SU-DHL-6 (cell line): ENCODE results near the gene BICC1.

Source experiments
- H2AFZ ChIP-seq: fragments of 200-600 bp; sonication (generic); 2 replicates; pipeline ENCODE4 v1.6.1; 2014; ENCODE audit warnings: low read depth, mild to moderate bottlenecking, moderate library complexity, mixed read lengths, antibody characterized with exemption, low read length; ENCODE audit not compliant: severe bottlenecking
- H3F3A ChIP-seq: fragments of 200-600 bp; shearing (Covaris generic); 2 replicates; pipeline ENCODE4 v1.6.0; 2016; ENCODE audit warnings: antibody characterized with exemption, mild to moderate bottlenecking; ENCODE audit not compliant: insufficient read depth
- H3K27ac ChIP-seq: fragments of 200-600 bp; sonication (generic); 2 replicates; pipeline ENCODE4 v1.5.1; 2016; ENCODE audit warnings: low read depth, mild to moderate bottlenecking, low read length, moderate library complexity, mixed read lengths
- H3K27me3 ChIP-seq: fragments of 200-600 bp; sonication (generic), shearing (Covaris generic); 2 replicates; pipeline ENCODE4 v1.6.0; 2014; ENCODE audit warnings: mild to moderate bottlenecking, low read length
- H3K36me3 ChIP-seq: fragments of 200-600 bp; sonication (generic); 2 replicates; pipeline ENCODE4 v1.6.1; 2014; ENCODE audit warnings: mild to moderate bottlenecking, low read length, mixed read lengths
- H3K4me2 ChIP-seq: fragments of 300-600, 200-600 bp; shearing (Covaris generic), sonication (generic); 2 replicates; pipeline ENCODE4 v1.6.0; 2014; ENCODE audit warnings: low read length, low read depth, mild to moderate bottlenecking; ENCODE audit not compliant: poor library complexity, severe bottlenecking
- H3K4me3 ChIP-seq: fragments of 200-600 bp; sonication (generic); 2 replicates; pipeline ENCODE4 v1.5.1; 2014; ENCODE audit warnings: antibody characterized with exemption, low read length, mild to moderate bottlenecking, mixed read lengths; ENCODE audit not compliant: insufficient read depth, poor library complexity, severe bottlenecking
- H3K79me2 ChIP-seq: fragments of 200-600 bp; sonication (generic); 2 replicates; pipeline ENCODE4 v1.6.1; 2014; ENCODE audit warnings: mild to moderate bottlenecking, low read length, moderate library complexity; ENCODE audit not compliant: insufficient read depth
- H3K9ac ChIP-seq: fragments of 200-600 bp; sonication (generic); 2 replicates; pipeline ENCODE4 v1.7.0; 2014; ENCODE audit warnings: mild to moderate bottlenecking, low read length
- H3K9me2 ChIP-seq: fragments of 200-600 bp; sonication (generic); replicated peaks from 2 replicates; pipeline ENCODE4 v1.6.1; 2014; ENCODE audit warnings: low read length; ENCODE audit not compliant: insufficient read depth
- H3K9me3 ChIP-seq: fragments of 200-600 bp; sonication (generic); 2 replicates; pipeline ENCODE4 v1.6.1; 2014; ENCODE audit warnings: low read length, mixed read lengths; ENCODE audit not compliant: insufficient read depth
- H4K20me1 ChIP-seq: fragments of 200-600 bp; sonication (generic); 2 replicates; pipeline ENCODE4 v1.6.1; 2014; ENCODE audit warnings: low read depth, mild to moderate bottlenecking, antibody characterized with exemption, low read length, moderate library complexity, mixed read lengths
- EZH2phosphoT487 ChIP-seq: fragments of 200-600 bp; sonication (generic), shearing (Covaris generic); conservative IDR thresholded peaks from 2 replicates; pipeline ENCODE4 v1.6.1; 2018; ENCODE audit warnings: mild to moderate bottlenecking, antibody characterized with exemption, low read length, moderate library complexity, mixed read lengths
- TF ChIP-seq, protein P1 (sequence below): fragments of 200-600 bp; sonication (generic); IDR thresholded peaks from one replicate; pipeline ENCODE4 v1.5.1; 2017; ENCODE audit warnings: antibody characterized with exemption, mild to moderate bottlenecking, low read length, moderate library complexity; ENCODE audit not compliant: insufficient read depth, poor library complexity, severe bottlenecking

The BICC1 gene

DNA sequence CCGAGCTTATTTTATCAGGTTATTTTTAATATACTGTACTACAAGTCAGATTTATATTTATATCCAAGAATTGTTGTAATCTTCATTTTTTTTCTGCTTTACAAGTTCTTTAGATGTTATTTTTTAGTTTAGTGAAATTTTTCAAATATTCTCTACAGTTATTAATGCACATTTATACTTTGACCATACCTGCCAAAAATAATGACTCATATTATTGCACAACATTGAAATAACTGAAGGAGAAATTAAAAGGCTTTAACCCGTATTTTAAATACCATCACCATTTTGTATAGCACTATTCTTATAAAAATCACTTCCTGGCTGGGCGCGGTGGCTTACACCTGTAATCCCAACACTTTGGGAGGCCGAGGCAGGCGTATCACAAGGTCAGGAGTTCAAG lies 278.5 kb downstream of the BICC1 start:
- no peak overlapping the region for H3K4me2 ChIP-seq
- H4K20me1 ChIP-seq: no peaks in the 10 kb centered on the region
- H3F3A ChIP-seq: no peaks in the 10 kb centered on the region
- H3K36me3 ChIP-seq: no peaks in the 10 kb centered on the region
- no peak overlapping the region for H3K4me3 ChIP-seq
- no peaks in the 10 kb centered on the region for H3K27me3 ChIP-seq
- H2AFZ ChIP-seq: no peak overlapping the region
- H3K9ac ChIP-seq: no peak overlapping the region
- no peaks in the 10 kb centered on the region for H3K79me2 ChIP-seq
- H3K9me3 ChIP-seq: no peaks in the 10 kb centered on the region
- H3K27ac ChIP-seq: no peak overlapping the region
- TF ChIP-seq, protein P1, sequence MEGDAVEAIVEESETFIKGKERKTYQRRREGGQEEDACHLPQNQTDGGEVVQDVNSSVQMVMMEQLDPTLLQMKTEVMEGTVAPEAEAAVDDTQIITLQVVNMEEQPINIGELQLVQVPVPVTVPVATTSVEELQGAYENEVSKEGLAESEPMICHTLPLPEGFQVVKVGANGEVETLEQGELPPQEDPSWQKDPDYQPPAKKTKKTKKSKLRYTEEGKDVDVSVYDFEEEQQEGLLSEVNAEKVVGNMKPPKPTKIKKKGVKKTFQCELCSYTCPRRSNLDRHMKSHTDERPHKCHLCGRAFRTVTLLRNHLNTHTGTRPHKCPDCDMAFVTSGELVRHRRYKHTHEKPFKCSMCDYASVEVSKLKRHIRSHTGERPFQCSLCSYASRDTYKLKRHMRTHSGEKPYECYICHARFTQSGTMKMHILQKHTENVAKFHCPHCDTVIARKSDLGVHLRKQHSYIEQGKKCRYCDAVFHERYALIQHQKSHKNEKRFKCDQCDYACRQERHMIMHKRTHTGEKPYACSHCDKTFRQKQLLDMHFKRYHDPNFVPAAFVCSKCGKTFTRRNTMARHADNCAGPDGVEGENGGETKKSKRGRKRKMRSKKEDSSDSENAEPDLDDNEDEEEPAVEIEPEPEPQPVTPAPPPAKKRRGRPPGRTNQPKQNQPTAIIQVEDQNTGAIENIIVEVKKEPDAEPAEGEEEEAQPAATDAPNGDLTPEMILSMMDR: no peak
- no peak for TF ChIP-seq EZH2phosphoT487
- no peaks in the 10 kb centered on the region for H3K9me2 ChIP-seq

DNA sequence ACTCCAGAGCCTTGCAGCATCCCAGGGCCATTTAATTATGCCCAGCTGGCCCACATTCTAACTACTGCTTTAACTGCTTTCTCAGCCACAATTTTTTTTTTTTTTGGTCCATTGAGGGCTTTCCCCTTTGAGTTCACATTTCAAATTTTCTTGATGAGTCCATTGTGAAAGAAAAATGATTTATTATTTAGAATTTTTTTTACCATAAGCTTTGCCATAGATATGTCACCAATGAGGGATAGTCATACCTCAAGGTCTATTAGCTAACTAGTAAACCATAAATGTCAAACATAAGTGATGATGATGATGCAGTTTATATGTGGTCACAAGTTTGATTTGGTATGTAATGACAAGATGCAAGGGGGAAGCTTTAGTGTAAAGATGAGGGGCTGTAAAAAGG lies 282.9 kb downstream of the BICC1 start:
- H4K20me1 ChIP-seq: no peaks in the 10 kb centered on the region
- TF ChIP-seq, protein P1: no peak
- TF ChIP-seq EZH2phosphoT487: no peak
- no peak overlapping the region for H3K4me2 ChIP-seq
- H3K27ac ChIP-seq: no peak overlapping the region
- no peak overlapping the region for H3K4me3 ChIP-seq
- H3K9me3 ChIP-seq: no peaks in the 10 kb centered on the region
- H3K27me3 ChIP-seq: no peaks in the 10 kb centered on the region
- no peak overlapping the region for H2AFZ ChIP-seq
- no peaks in the 10 kb centered on the region for H3K79me2 ChIP-seq
- H3F3A ChIP-seq: no peaks in the 10 kb centered on the region
- H3K36me3 ChIP-seq: no peaks in the 10 kb centered on the region
- H3K9ac ChIP-seq: no peak overlapping the region
- H3K9me2 ChIP-seq: no peaks in the 10 kb centered on the region

DNA sequence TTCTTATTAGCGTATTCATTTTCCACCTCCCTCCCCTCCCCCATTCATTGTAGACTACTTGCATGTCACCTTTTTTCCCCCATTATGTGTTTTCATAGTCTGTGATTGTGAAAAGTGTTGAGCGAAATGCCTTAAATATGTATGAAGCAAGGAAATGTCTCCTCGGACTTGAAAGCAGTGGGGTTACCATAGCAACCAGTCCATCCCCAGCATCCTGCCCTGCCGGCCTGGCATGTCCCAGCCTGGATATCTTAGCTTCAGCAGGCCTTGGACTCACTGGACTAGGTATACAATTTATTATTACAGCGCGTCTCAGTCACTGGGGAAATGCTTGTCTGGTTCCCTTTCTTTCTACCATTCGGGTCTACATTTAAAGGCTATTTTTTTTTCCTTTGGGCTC lies 283.6 kb downstream of the BICC1 start:
- H3K9me2 ChIP-seq: no peaks in the 10 kb centered on the region
- H2AFZ ChIP-seq: no peak overlapping the region
- H3K27ac ChIP-seq: no peak overlapping the region
- H3K4me3 ChIP-seq: no peak overlapping the region
- H3K4me2 ChIP-seq: no peak overlapping the region
- H3K27me3 ChIP-seq: no peaks in the 10 kb centered on the region
- TF ChIP-seq, protein P1: no peak
- no peak for TF ChIP-seq EZH2phosphoT487
- H3K36me3 ChIP-seq: no peaks in the 10 kb centered on the region
- no peaks in the 10 kb centered on the region for H3K9me3 ChIP-seq
- H3F3A ChIP-seq: no peaks in the 10 kb centered on the region
- H3K79me2 ChIP-seq: no peaks in the 10 kb centered on the region
- H3K9ac ChIP-seq: no peak overlapping the region
- H4K20me1 ChIP-seq: no peaks in the 10 kb centered on the region
